Measurements from ENCODE around the gene PXDC1. TPM values are rescaled to one million over a fixed set of nuclear protein-coding genes. Genes with fewer than 3 reads are reported as not detected.
"Not testable (repeated sequence)": the region's sequence is repeated elsewhere in the genome, so short reads cannot be mapped to it uniquely, and the experiment has no call there.

Gene PXDC1
- total RNA-seq, 2 experiments from 2014 or later: not detected

GRCh38 chr6:3766214-3766613 is 14.7 kb upstream of the PXDC1 start:
- H3K27me3 Mint-ChIP-seq (ENCODE audit: low read depth): peaks cover 19% of the 10 kb centered on the region
- H3K9me3 Mint-ChIP-seq (ENCODE audit: insufficient read depth): no peaks in the 10 kb centered on the region
- H3K27ac Mint-ChIP-seq: no peak overlapping the region
- no peak for ATAC-seq
- no peak for DNase-seq
- ChIA-PET POLR2A (no interaction called here), CTCF (interaction anchor here (1.3 kb wide), 1 partner anchor 34 kb away, joined by 3 read pairs; no protein-coding TSS in a partner anchor)
- H3K4me3 Mint-ChIP-seq: no peak overlapping the region
- H3K4me1 Mint-ChIP-seq (ENCODE audit: low read depth): no peaks in the 10 kb centered on the region
- H3K36me3 Mint-ChIP-seq (ENCODE audit: low read depth): no peaks in the 10 kb centered on the region

- DNase-seq: no peak
- Mint-ChIP-seq H3K4me3 (no peak overlapping the region), H3K36me3 (ENCODE audit: low read depth) (no peaks in the 10 kb centered on the region), H3K27ac (no peak overlapping the region), H3K27me3 (ENCODE audit: low read depth) (peaks cover 16% of the 10 kb centered on the region), H3K9me3 (ENCODE audit: insufficient read depth) (no peaks in the 10 kb centered on the region), H3K4me1 (ENCODE audit: low read depth) (no peaks in the 10 kb centered on the region)
- ChIA-PET CTCF (no interaction called here), POLR2A (no interaction called here)
- no peak for ATAC-seq
Measured at GRCh38 chr6:3765415-3765814, 13.9 kb upstream of the PXDC1 start.

- H3K27ac Mint-ChIP-seq: no peak overlapping the region
- CTCF ChIA-PET: no interaction called here
Measured at GRCh38 chr6:3764516-3765335, 13.2 kb upstream of the PXDC1 start.

GRCh38 chr6:3762852-3763251 is 11.3 kb upstream of the PXDC1 start:
- CTCF ChIA-PET: no interaction called here
- no peak for ATAC-seq
- H3K36me3 Mint-ChIP-seq (ENCODE audit: low read depth): no peaks in the 10 kb centered on the region

More at GRCh38 chr6:3764516-3765335, 13.2 kb upstream of the PXDC1 start:
- Mint-ChIP-seq H3K9me3 (ENCODE audit: insufficient read depth) (no peaks in the 10 kb centered on the region), H3K4me1 (ENCODE audit: low read depth) (no peaks in the 10 kb centered on the region), H3K4me3 (no peak overlapping the region), H3K27me3 (ENCODE audit: low read depth) (peaks cover 11% of the 10 kb centered on the region), H3K36me3 (ENCODE audit: low read depth) (no peaks in the 10 kb centered on the region)
- DNase-seq (no peak), ATAC-seq (no peak)
- POLR2A ChIA-PET: no interaction called here

GRCh38 chr6:3762359-3762758 is 10.8 kb upstream of the PXDC1 start:
- no peak for DNase-seq
- H3K27me3 Mint-ChIP-seq (ENCODE audit: low read depth): peaks cover 9% of the 10 kb centered on the region
- no peaks in the 10 kb centered on the region for H3K9me3 Mint-ChIP-seq (ENCODE audit: insufficient read depth)
- H3K4me3 Mint-ChIP-seq: no peak overlapping the region
- ATAC-seq: no peak
- no peaks in the 10 kb centered on the region for H3K36me3 Mint-ChIP-seq (ENCODE audit: low read depth)
- ChIA-PET CTCF (no interaction called here), POLR2A (no interaction called here)
- no peak overlapping the region for H3K27ac Mint-ChIP-seq
- no peaks in the 10 kb centered on the region for H3K4me1 Mint-ChIP-seq (ENCODE audit: low read depth)

More at GRCh38 chr6:3762852-3763251, 11.3 kb upstream of the PXDC1 start:
- no peak overlapping the region for H3K4me3 Mint-ChIP-seq
- H3K27me3 Mint-ChIP-seq (ENCODE audit: low read depth): peaks cover 9% of the 10 kb centered on the region
- POLR2A ChIA-PET: no interaction called here
- H3K27ac Mint-ChIP-seq: no peak overlapping the region
- H3K9me3 Mint-ChIP-seq (ENCODE audit: insufficient read depth): no peaks in the 10 kb centered on the region
- no peaks in the 10 kb centered on the region for H3K4me1 Mint-ChIP-seq (ENCODE audit: low read depth)
- no peak for DNase-seq

- ChIA-PET POLR2A (no interaction called here), CTCF (no interaction called here)
- ATAC-seq: no peak
- no peak for DNase-seq
- H3K27me3 Mint-ChIP-seq (ENCODE audit: low read depth): peaks cover 9% of the 10 kb centered on the region
- H3K4me1 Mint-ChIP-seq (ENCODE audit: low read depth): no peaks in the 10 kb centered on the region
- no peaks in the 10 kb centered on the region for H3K36me3 Mint-ChIP-seq (ENCODE audit: low read depth)
- no peaks in the 10 kb centered on the region for H3K9me3 Mint-ChIP-seq (ENCODE audit: insufficient read depth)
- no peak overlapping the region for H3K27ac Mint-ChIP-seq
- no peak overlapping the region for H3K4me3 Mint-ChIP-seq
Measured at GRCh38 chr6:3761989-3762270, 10.4 kb upstream of the PXDC1 start.

- POLR2A ChIA-PET: interaction anchor here (0.7 kb wide), 1 partner anchor 73 kb away, joined by 5 read pairs; no protein-coding TSS in a partner anchor
- H3K4me3 Mint-ChIP-seq: no peak overlapping the region
Measured at GRCh38 chr6:3759646-3760232, 8.2 kb upstream of the PXDC1 start.

GRCh38 chr6:3758842-3759144 is 7.3 kb upstream of the PXDC1 start:
- Mint-ChIP-seq H3K36me3 (ENCODE audit: low read depth) (no peaks in the 10 kb centered on the region), H3K27ac (no peak overlapping the region), H3K4me3 (no peak overlapping the region), H3K4me1 (ENCODE audit: low read depth) (no peaks in the 10 kb centered on the region), H3K27me3 (ENCODE audit: low read depth) (peaks cover 13% of the 10 kb centered on the region), H3K9me3 (ENCODE audit: insufficient read depth) (no peaks in the 10 kb centered on the region)
- CTCF ChIA-PET: interaction anchor here (2.2 kb wide), 1 partner anchor 16 kb away, joined by 7 read pairs; no protein-coding TSS in a partner anchor
- ATAC-seq: no peak
- no peak for DNase-seq
- POLR2A ChIA-PET: no interaction called here

More at GRCh38 chr6:3759646-3760232, 8.2 kb upstream of the PXDC1 start:
- DNase-seq (no peak), ATAC-seq (no peak)
- H3K4me1 Mint-ChIP-seq (ENCODE audit: low read depth): no peaks in the 10 kb centered on the region
- H3K9me3 Mint-ChIP-seq (ENCODE audit: insufficient read depth): no peaks in the 10 kb centered on the region
- H3K27ac Mint-ChIP-seq: no peak overlapping the region
- CTCF ChIA-PET: interaction anchor here (1.2 to 2.2 kb wide), 2 partner anchors 17 to 27 kb away, joined by 3 to 7 read pairs; no protein-coding TSS in a partner anchor
- no peaks in the 10 kb centered on the region for H3K36me3 Mint-ChIP-seq (ENCODE audit: low read depth)
- H3K27me3 Mint-ChIP-seq (ENCODE audit: low read depth): peaks cover 11% of the 10 kb centered on the region

GRCh38 chr6:3757998-3758841 is 6.7 kb upstream of the PXDC1 start:
- ATAC-seq; H3K9me3 Mint-ChIP-seq (ENCODE audit: insufficient read depth); DNase-seq; H3K4me1 Mint-ChIP-seq (ENCODE audit: low read depth); H3K4me3 Mint-ChIP-seq; H3K27ac Mint-ChIP-seq; H3K36me3 Mint-ChIP-seq (ENCODE audit: low read depth); POLR2A ChIA-PET: not testable (repeated sequence)
- peaks cover 19% of the 10 kb centered on the region for H3K27me3 Mint-ChIP-seq (ENCODE audit: low read depth)
- CTCF ChIA-PET: interaction anchor here (2.2 kb wide), 1 partner anchor 15 kb away, joined by 7 read pairs; no protein-coding TSS in a partner anchor

- Mint-ChIP-seq H3K9me3 (ENCODE audit: insufficient read depth) (no peaks in the 10 kb centered on the region), H3K36me3 (ENCODE audit: low read depth) (no peaks in the 10 kb centered on the region), H3K4me1 (ENCODE audit: low read depth) (no peaks in the 10 kb centered on the region), H3K27ac (no peak overlapping the region), H3K27me3 (ENCODE audit: low read depth) (peaks cover 29% of the 10 kb centered on the region), H3K4me3 (no peak overlapping the region)
- ChIA-PET POLR2A (no interaction called here), CTCF (no interaction called here)
- DNase-seq (no peak), ATAC-seq (no peak)
Measured at GRCh38 chr6:3757241-3757641, 5.7 kb upstream of the PXDC1 start.

GRCh38 chr6:3756546-3756945 is 5.0 kb upstream of the PXDC1 start:
- Mint-ChIP-seq H3K36me3 (ENCODE audit: low read depth) (no peaks in the 10 kb centered on the region), H3K27ac (no peak overlapping the region), H3K9me3 (ENCODE audit: insufficient read depth) (no peaks in the 10 kb centered on the region), H3K27me3 (ENCODE audit: low read depth) (peaks cover 31% of the 10 kb centered on the region), H3K4me3 (no peak overlapping the region), H3K4me1 (ENCODE audit: low read depth) (no peaks in the 10 kb centered on the region)
- ATAC-seq (no peak), DNase-seq (no peak)
- ChIA-PET POLR2A (no interaction called here), CTCF (no interaction called here)
